GM18526 (cell line): ENCODE measurements around the gene COL18A1.

Source experiments
- POLR2A ChIP-seq: IDR thresholded peaks from 3 replicates; pipeline ENCODE4 v1.6.1; 2011; ENCODE audit not compliant: insufficient read length; ENCODE audit errors: extremely low read depth

The COL18A1 gene

DNA sequence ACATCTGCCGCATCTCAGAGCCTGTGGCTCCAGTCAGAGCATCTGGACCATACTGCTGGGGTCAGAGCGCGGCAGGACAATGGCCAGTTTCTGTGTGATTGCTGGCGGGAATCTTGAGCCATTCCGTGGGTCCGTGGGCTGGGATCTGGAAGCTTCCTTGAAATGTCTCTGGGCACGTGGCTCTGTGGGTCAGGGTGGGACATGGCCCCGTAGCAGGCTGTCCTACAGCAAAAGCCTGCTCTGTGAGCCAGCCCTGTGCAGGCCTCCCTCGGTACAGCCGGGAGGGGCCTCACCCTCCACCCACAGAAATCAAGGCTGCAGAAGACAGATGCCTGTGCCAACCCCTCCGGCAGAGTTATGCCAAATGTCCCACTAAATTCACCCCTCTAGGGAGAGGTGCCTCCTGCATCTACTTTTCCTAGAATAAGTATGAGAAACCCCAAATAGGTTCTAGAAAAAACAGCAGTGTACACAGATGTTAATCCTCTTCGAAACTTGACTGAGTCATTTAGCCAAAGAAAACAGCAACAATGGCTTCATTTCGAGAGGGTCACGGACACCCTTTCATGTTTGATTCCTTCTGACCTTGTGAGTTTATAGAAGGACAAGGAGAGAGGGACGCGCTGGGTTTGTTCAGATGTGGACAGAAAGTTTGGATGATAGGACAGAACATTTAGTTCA lies 27.8 kb downstream of the COL18A1 start:
- TF ChIP-seq POLR2A, result no peak

DNA sequence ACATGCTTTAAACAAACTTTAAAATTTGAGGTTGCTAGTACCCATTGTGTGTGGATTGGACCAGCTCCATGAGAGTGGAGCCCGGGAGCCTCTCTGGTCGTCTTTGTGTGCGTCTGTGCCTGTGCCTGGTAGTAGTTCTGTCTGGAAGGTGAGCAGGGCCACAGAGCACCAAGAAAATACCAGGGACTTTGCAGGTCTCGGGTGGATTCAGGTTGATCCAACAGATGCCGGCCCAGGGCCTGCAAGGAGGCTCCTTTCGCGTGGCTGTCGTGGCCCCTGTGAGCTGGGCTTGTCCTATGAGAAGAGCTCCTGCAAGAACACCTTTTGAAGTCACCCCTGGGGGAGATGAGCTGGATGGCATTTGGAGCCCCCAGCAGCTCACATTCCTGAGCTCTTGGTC lies 28.3 kb downstream of the COL18A1 start:
- TF ChIP-seq POLR2A, result no peak

DNA sequence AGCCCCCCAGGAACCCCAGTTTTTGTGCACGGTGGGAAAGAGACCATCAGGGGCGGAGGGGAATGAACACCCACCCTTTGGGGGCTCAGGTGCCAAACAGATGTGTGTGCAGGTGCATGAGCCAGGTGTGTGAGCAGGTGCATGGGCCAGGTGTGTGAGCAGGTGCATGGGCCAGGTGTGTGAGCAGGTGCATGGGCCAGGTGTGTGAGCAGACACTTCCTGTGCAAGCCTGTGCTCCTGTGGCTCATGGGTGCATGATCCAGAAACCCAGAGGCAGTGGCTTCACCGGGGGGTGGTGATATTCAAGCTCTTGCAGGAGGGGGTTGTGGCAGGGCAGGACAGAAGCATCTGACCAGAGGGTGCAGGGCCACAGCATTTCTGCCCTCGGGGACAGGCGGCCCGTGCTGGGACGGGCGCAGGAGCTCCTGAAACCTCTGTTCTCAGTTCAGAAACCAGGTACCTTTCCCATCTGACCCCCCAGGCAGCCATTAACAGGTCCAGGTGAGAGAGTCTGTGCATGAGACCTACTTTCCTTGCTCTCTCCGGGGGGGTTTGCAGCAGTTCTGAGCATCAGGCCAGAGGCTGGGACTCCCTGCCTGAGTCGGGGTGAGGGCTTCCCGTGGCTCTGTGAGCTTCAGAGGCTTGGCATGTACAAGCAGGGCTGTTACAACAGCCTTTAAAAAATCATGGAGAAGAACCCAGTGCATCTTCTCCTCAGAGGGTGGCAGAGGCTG lies 29.1 kb downstream of the COL18A1 start:
- TF ChIP-seq POLR2A, result no peak

DNA sequence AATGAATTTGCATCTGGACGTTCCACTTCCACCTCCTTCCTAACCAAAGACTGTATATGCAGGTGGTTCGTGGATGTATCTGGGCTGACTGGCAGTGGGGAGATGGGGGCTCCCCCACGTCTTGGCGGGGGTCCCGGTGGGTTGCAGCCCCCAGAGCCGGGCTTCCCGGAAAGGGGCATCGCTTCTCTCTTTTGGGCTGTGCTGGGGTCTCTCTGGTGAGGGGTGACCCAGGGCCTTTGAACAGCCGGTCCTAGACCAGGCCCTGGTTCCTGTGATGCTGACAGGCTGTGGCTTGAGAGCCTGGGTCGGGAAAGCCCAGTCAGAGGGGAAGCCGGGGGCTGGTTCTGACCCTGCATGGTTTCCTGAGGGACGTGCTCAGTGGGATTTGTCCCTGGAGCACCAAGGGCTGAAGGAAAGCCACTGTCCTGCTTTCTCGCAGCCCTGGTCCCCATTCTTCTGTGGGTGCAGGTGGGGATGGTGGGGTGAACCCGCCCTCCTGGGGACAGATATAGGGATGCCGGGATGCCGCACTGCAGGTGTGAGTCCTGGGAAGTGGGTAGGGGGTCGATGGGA lies 29.8 kb downstream of the COL18A1 start:
- no peak for TF ChIP-seq POLR2A

DNA sequence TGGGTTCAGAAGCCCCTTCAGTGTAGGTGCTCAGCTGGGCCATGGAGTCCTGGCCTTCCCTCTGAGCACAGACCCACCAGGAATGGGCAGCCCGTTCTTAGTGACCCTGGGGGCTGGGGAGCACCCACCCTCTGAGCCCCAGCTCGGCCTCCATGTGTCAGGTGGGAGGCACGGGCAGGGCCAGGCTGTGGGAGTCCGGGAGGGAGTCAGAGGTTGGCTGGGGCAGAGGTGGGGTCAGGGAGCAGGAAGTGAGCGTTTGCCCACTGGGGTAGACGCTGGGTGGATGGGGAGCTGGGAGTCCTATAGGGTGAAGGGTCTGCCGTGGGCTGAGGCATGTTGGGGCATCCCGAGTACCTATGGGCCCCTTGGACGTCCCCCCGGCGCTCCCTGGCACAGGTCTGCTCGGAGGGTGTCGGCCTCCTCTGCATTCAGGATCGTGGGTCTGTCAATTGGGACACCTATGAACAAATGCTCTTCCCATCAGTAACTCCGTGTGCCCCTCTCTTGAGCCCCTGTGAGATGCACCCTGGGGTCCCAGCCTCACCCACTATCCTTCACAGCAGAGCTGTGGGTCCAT lies 30.5 kb downstream of the COL18A1 start:
- TF ChIP-seq POLR2A, result no peak

GRCh38 chr21:45436351-45437065 lies 31.5 kb downstream of the COL18A1 start:
- TF ChIP-seq POLR2A, result no peak

DNA sequence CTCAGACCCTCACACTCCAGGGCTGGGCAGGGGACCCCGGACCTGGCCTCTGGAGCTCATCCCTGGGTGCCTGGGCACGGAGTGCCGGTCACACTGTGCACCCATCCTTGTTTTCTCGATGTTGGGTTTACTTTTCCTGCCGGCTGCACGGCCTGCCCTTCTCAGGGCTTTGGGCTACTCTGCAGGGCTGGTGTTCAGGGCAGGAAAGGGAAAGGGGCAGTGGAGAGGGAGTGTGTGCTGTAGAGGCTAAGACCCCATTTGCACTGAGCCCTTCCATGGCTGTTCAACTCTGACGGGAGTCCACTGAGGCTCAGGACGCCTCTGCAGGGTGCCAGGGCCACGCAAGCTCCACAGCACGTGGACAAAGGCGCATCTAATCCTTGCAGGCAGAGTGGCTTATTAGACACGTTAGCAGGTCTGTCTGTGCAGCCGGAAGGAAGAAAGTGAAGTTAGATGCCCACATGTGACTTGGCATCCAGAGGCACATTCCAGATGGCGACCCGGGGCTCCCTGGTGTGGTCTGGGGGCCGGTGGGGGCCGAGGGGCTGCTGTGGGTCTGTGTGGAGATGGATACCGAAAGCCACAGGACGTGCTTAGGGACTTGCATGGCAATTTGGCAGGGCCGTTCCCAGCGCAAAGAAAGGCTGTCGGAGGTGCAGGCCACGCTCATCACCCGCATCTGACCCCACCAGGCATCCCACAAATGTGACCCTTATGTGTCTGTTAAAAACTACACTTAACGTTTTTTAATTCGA lies 33.6 kb downstream of the COL18A1 start:
- TF ChIP-seq POLR2A, result no peak

- TF ChIP-seq POLR2A, result no peak
Measured at GRCh38 chr21:45439161-45439872, 34.4 kb downstream of the COL18A1 start.

DNA sequence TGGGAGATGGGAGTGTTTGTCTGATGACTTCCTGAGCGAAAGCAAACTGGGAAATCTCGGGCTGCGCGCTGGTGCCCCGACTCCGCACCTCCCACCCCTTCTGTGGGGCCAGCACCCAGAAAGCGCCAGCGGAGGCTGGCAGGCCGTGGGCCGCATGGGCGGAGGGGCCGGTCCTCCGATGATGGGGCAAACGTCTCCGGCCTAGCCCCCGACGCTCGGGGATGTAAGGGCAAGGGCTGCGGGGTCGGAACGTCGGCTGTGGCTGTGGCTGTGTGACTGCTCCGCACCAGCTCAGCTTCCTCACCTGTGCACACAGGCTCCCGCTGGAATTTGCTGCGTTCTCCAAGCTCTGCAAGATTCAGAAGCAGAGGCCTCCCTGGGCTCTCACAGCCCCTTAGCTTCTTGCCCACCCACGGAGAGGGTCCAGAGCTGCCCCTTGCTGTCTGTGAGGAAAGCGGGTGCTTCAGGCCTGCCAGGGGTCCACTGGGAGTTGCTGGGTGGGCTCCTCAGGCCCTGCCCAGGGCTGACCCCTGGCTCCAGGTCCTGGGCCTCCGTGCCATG lies 35.0 kb downstream of the COL18A1 start:
- TF ChIP-seq POLR2A, result no peak

GRCh38 chr21:45440736-45441350 lies 35.9 kb downstream of the COL18A1 start:
- no peak for TF ChIP-seq POLR2A

DNA sequence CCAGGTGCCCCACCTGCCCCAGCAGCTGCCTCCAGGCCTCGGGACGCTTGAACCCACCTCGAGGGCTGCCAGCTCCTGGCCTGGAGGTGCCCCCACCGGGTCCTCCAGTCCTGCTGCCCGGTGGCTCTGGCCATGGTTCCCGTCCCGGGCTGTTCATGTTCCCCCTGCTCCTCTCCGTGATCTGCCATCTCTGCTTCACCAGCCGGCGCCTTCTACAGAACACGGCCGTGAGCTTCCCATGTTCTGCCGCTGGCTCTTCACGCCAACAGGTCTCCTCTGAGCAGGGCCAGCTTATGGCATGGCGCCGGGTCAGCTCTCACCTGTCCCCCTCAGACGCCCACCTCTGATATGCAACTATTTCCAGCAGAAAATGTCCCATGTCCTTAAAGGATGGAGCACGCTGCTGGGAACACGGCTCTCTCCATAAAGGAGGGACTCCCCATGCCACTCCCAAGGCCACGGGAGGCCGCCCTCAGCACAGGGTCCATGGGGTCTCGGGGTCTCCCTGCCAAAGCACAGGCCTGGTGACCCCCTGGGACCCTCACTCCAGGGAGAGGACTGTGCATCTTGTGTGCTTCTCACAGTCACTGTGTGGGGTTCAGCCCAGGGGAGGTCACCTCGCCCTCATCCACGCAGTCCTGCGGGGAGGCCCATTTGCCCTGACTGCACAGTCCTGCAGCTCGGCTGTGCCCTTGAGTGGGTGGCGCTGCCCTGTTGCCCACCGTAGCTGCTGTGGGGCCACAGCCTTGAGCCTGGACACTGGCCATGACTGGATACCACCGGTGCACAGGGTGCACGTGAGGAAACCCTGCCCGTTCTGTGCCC lies 36.7 kb downstream of the COL18A1 start:
- no peak for TF ChIP-seq POLR2A

DNA sequence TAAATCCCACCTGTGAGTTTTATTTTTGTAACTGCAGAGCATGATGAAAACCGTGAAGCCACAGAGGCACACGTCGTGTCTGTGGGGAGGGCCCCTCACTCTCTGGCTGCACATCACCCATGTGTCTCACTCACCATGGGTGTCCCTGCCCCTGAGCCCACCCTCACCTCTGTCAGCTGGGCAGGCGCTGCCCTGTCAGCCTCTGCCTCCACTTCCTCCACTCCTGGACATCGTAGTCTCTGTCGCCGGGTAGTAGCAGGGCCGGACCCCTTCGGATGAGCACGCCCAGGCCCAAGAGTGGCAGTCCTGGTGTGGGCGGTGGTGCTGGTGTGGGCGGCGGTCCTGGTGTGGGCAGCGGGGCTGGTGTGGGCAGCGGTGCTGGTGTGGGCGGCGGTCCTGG lies 37.3 kb downstream of the COL18A1 start:
- no peak for TF ChIP-seq POLR2A

DNA sequence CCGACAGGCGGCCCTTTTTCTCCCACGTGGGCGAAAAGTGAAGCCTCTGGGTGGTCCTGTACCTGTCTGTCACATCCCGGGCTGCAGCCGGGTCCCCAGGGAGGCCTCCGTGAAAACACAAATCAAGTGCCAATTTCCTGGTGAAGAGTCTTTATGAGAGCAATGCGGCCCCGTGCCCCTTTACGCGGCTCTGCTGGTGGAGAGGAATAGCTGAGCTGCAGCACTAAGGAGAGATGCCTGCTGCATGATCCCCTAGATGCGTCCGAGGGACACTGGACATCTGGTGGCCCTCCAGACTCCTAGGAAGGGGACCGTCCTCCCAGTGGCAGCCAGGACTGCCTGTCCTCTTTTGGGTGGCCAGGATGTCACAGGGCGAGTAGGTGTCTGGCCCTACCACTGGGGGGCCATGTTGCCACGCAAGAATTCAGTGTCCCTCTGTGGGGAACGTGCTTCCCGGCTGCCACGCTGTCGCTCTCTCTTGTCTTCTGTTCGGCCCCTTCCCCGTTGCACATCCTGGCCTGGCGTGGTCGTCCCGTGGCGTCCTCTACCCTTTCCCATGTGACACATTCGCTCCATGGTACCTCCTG lies 38.7 kb downstream of the COL18A1 start:
- no peak for TF ChIP-seq POLR2A

- TF ChIP-seq POLR2A, result no peak
Measured at GRCh38 chr21:45444385-45444784, 39.4 kb downstream of the COL18A1 start.
